OCI-LY1 (cell line): ENCODE data around the gene RINT1.
"Not testable (repeated sequence)": the region's sequence is repeated elsewhere in the genome, so short reads cannot be mapped to it uniquely, and the experiment has no call there.

Experiments used
- CTCF ChIP-seq: fragments of 200-600 bp; sonication (generic), shearing (Covaris generic); IDR thresholded peaks from 2 replicates; pipeline ENCODE4 v1.5.1; 2017; ENCODE audit warnings: mild to moderate bottlenecking, antibody characterized with exemption, low read length, moderate library complexity, mixed read lengths
- EZH2 ChIP-seq: fragments of 200-600 bp; sonication (generic), shearing (Covaris generic); IDR thresholded peaks from 2 replicates; pipeline ENCODE4 v1.8.0; 2017; ENCODE audit warnings: borderline replicate concordance, mixed run types, mild to moderate bottlenecking, antibody characterized with exemption, low read length, moderate library complexity, mixed read lengths

- not testable (repeated sequence) for TF ChIP-seq CTCF, EZH2
Observed at GRCh38 chr7:105520620-105521019, 11.4 kb upstream of the RINT1 start.
